K562 (cell line): ENCODE results near the gene DPH7. TPM values are rescaled to one million over a fixed set of nuclear protein-coding genes. Genes with fewer than 3 reads are reported as not detected.

Source experiments
- ATAC-seq: fragments of 200-7000 bp; cut with Tn5 transposase; 3 replicates; pipeline ENCODE4 v1.9.1; 2020; ENCODE audit warnings: moderate library complexity
- BruUV-seq: library from RNA; stranded (reverse); fragments of 400-500 nt; replicated peaks from 2 replicates; lab custom pipeline; 2021; lab: Mats Ljungman, UMichigan
- CTCF ChIA-PET: fragments of 300-600 bp; formaldehyde crosslinking; extraction: SDS; loops from one replicate; lab custom pipeline; 2021; ENCODE audit warnings: low intra/inter-chr PET ratio; lab: Yijun Ruan, JAX
- POLR2A ChIA-PET: fragments of 300-600, 350-650 bp; sonication (Branson Sonifier 250); formaldehyde crosslinking; extraction: SDS; loops from one replicate; lab custom pipeline; 2021; ENCODE audit warnings: antibody characterized with exemption, inconsistent platforms; lab: Yijun Ruan, JAX
- DNase-seq, 4 experiments: peaks; one replicate each; pipeline versions ENCODE4 v3.0.0 to v3.0.0-alpha.2; 2011 to 2018; ENCODE audit warnings: low spot score in 3 of 4, mixed read lengths in 3 of 4; ENCODE audit errors: extremely low read depth in 1 of 4
- FAIRE-seq: peaks from 2 replicates; lab custom pipeline; 2011; peaks lifted over from hg19 to GRCh38; lab: Jason Lieb, UNC
- H2AFZ ChIP-seq: 2 replicates; pipeline ENCODE4 v1.6.0; 2011; ENCODE audit warnings: low read depth, low read length, control low read depth, inconsistent platforms
- H3K27ac ChIP-seq: fragments of 200-600 bp; 3 replicates; pipeline ENCODE4 v1.8.0; 2011; ENCODE audit warnings: low read depth, mild to moderate bottlenecking, control low read depth, inconsistent platforms, low read length, moderate library complexity, mixed read lengths; ENCODE audit errors: extremely low read depth
- H3K27me3 ChIP-seq, 2 experiments: fragments of 300-600 bp in 1 of 2; 2 replicates in 1 of 2; 3 replicates in 1 of 2; pipeline versions ENCODE4 v1.6.0 to v1.8.0; 2011; ENCODE audit warnings: inconsistent platforms in 2 of 2, low read length in 2 of 2, mild to moderate bottlenecking in 1 of 2, mixed read lengths in 1 of 2, moderate library complexity in 1 of 2; ENCODE audit not compliant: control insufficient read depth in 2 of 2, insufficient read depth in 2 of 2
- H3K36me3 ChIP-seq: fragments of 300-600 bp; 3 replicates; pipeline ENCODE4 v1.8.0; 2011; ENCODE audit warnings: mild to moderate bottlenecking, low read length, inconsistent platforms; ENCODE audit not compliant: control insufficient read depth, insufficient read depth
- H3K4me1 ChIP-seq, 2 experiments: fragments of 200-600 bp in 1 of 2; replicated peaks in 1 of 2; 2 replicates in 1 of 2; 3 replicates in 1 of 2; pipeline versions ENCODE4 v1.5.1 to v1.8.0; 2011; ENCODE audit warnings: inconsistent platforms in 2 of 2, low read length in 2 of 2, mild to moderate bottlenecking in 1 of 2, mixed read lengths in 1 of 2, moderate library complexity in 1 of 2; ENCODE audit not compliant: control insufficient read depth in 2 of 2, insufficient read depth in 2 of 2
- H3K4me2 ChIP-seq: 2 replicates; pipeline ENCODE4 v1.6.1; 2011; ENCODE audit warnings: low read length, control low read depth, inconsistent platforms, mixed read lengths; ENCODE audit not compliant: insufficient read depth
- H3K4me3 ChIP-seq: fragments of 200-600 bp; sonication (generic), shearing (Covaris generic); 2 replicates; pipeline ENCODE4 v1.5.1; 2016; ENCODE audit warnings: control low read depth, inconsistent platforms
- H3K79me2 ChIP-seq: fragments of 200-600 bp; 3 replicates; pipeline ENCODE4 v1.8.0; 2011; ENCODE audit warnings: low read length, inconsistent platforms; ENCODE audit not compliant: control insufficient read depth, insufficient read depth
- H3K9ac ChIP-seq, 2 experiments: 2 replicates each; pipeline versions ENCODE4 v1.6.0 to v1.6.1; 2011; ENCODE audit warnings: low read depth in 2 of 2, low read length in 2 of 2, control low read depth in 1 of 2, inconsistent platforms in 1 of 2, mild to moderate bottlenecking in 1 of 2, mixed read lengths in 1 of 2; ENCODE audit not compliant: insufficient read depth in 1 of 2
- H3K9me1 ChIP-seq: one replicate; pipeline ENCODE4 v1.6.0; 2011; ENCODE audit warnings: inconsistent platforms, mild to moderate bottlenecking, low read length, moderate library complexity; ENCODE audit not compliant: control insufficient read depth, insufficient read depth
- H3K9me3 ChIP-seq: replicated peaks from 2 replicates; pipeline ENCODE4 v1.5.1; 2011; ENCODE audit warnings: low read depth, low read length, inconsistent platforms; ENCODE audit not compliant: control insufficient read depth, insufficient read depth
- H4K20me1 ChIP-seq: replicated peaks from 2 replicates; pipeline ENCODE4 v1.6.1; 2011; ENCODE audit warnings: low read length, inconsistent platforms, mixed read lengths; ENCODE audit not compliant: control insufficient read depth, insufficient read depth
- ASH1L ChIP-seq: fragments of 450-650 bp; IDR thresholded peaks from 2 replicates; pipeline ENCODE4 v1.6.1; 2018; ENCODE audit warnings: borderline replicate concordance, mild to moderate bottlenecking, low read depth; ENCODE audit not compliant: partially characterized antibody
- COPS2 ChIP-seq: fragments of 450-650 bp; conservative IDR thresholded peaks from 2 replicates; pipeline ENCODE4 v1.6.1; 2016; ENCODE audit warnings: mild to moderate bottlenecking, moderate library complexity
- E2F3 ChIP-seq: fragments of 250-450 bp; sonication (Bioruptor Pico); IDR thresholded peaks from 2 replicates; pipeline ENCODE4 v1.4.0; 2020; ENCODE audit warnings: mild to moderate bottlenecking
- HIVEP1 ChIP-seq: fragments of 250-450 bp; sonication (Bioruptor Pico); IDR thresholded peaks from 2 replicates; pipeline ENCODE4 v1.4.0; 2020; ENCODE audit warnings: mild to moderate bottlenecking
- POLR2A ChIP-seq: fragments of 450-650 bp; conservative IDR thresholded peaks from 2 replicates; pipeline ENCODE4 v1.6.1; 2016
- POLR3G ChIP-seq: IDR thresholded peaks from 2 replicates; pipeline ENCODE4 v1.6.1; 2011; ENCODE audit not compliant: insufficient read length, insufficient replicate concordance; ENCODE audit errors: extremely low read depth
- ZBTB40 ChIP-seq, 2 experiments: fragments of 450-650 bp in 1 of 2; sonication (generic) in 1 of 2; formaldehyde crosslinking in 1 of 2; IDR thresholded peaks; 2 replicates each; pipeline versions ENCODE4 v1.7.1 to v1.9.0; 2016 to 2022; ENCODE audit warnings: inconsistent platforms in 1 of 2, mild to moderate bottlenecking in 1 of 2, missing genetic modification reagents in 1 of 2
- WGBS: fragments of 100-300 bp; shearing (Covaris generic); methylation state at CpG from one replicate; pipeline ENCODE4 v1.1.6; 2016; ENCODE audit warnings: low coverage, mixed read lengths; ENCODE audit not compliant: insufficient coverage; ENCODE audit errors: missing lambda C conversion rate; 5-methylcytosine and 5-hydroxymethylcytosine counted together
- in situ Hi-C: fragments of 300-500 bp; cut with MboI; formaldehyde crosslinking; loops from 4 replicates; pipeline ENCODE4 v1.15.0; 2018; ENCODE audit warnings: inconsistent platforms, mixed read lengths
- intact Hi-C: fragments of 100-400 bp; cut with micrococcal nuclease; formaldehyde crosslinking; loops from 2 replicates; pipeline ENCODE4 v1.14.2; 2022
- polyA plus RNA-seq, 8 experiments: library from polyadenylated mRNA; depleted of rRNA in 4 of 8; stranded (reverse) in 5 of 8; unstranded in 3 of 8; fragments of >200 nt; fragmentation: Nextera tagmentation in 2 of 8; fragmentation: Illumina TruSeq in 1 of 8; extraction: Ambion mirVana in 2 of 8; extraction: Trizol in 1 of 8; gene quantifications; 2 replicates each; pipeline versions ENCODE4 v1.2.1 to v1.2.3, GENCODE V29; 2011 to 2014; ENCODE audit warnings: inconsistent platforms in 1 of 8, missing spikeins in 1 of 8
- total RNA-seq, 7 experiments: library from RNA; depleted of rRNA in 6 of 7; stranded (reverse); fragments of >200 nt in 6 of 7; fragmentation: Illumina TruSeq in 2 of 7; extraction: Trizol in 2 of 7; gene quantifications; 2 replicates each; pipeline versions ENCODE4 v1.2.1 to v1.2.3, GENCODE V29; 2011 to 2021; ENCODE audit warnings: low replicate concordance in 1 of 7
- TF ChIP-seq, protein P1 (sequence below): sonication (generic); formaldehyde crosslinking; IDR thresholded peaks from 2 replicates; pipeline ENCODE4 v1.8.0; 2023; ENCODE audit warnings: missing genetic modification reagents, mild to moderate bottlenecking, borderline replicate concordance

The DPH7 gene
- total and polyA plus RNA-seq, 9 of the 15 experiments (the other 6 are each of a cell fraction or from before 2014, with no cell fraction given) = 13.9 to 68.6 (median 41.3) TPM

- no peak for ATAC-seq
- BruUV-seq = TSS peak; percentile 75
- H3K9ac ChIP-seq = peak overlapping the region; percentile 43 to 79; a peak in 3 of 4 replicates
- H2AFZ ChIP-seq = no peak overlapping the region
- peak overlapping the region; percentile 68 for H3K4me3 ChIP-seq
- peak overlapping the region; percentile 93 for H3K4me2 ChIP-seq
- no peaks in the 10 kb centered on the region for H3K9me1 ChIP-seq
- H4K20me1 ChIP-seq = peaks cover 4% of the 10 kb centered on the region
- no peak for DNase-seq
- intact Hi-C loops (loop anchor here (5.0 kb wide), 1 partner anchor 47 kb away; no protein-coding TSS in a partner anchor), in situ Hi-C loops (no loop called here)
- H3K4me1 ChIP-seq = peaks cover 29 to 38% of the 10 kb centered on the region in 2 experiments
- H3K9me3 ChIP-seq = no peaks in the 10 kb centered on the region
- 40% methylated on average over 4 of the region's 4 CpGs for WGBS
- peaks cover 49% of the 10 kb centered on the region for H3K36me3 ChIP-seq
- ChIA-PET POLR2A (interaction anchor here (0.7 to 1.7 kb wide), 5 partner anchors 8 to 20 kb away, joined by 3 to 11 read pairs (median 5); no protein-coding TSS in a partner anchor), CTCF (no interaction called here)
- no peaks in the 10 kb centered on the region for H3K27me3 ChIP-seq
- peak overlapping the region; percentile 69; the same call in 2 of the 3 replicates for H3K27ac ChIP-seq
- H3K79me2 ChIP-seq = peaks cover 78% of the 10 kb centered on the region
- no peak for FAIRE-seq
- TF ChIP-seq POLR3G (no peak), E2F3 (CRISPR knock-in tag) (no peak), COPS2 (no peak), POLR2A (0 out of 2 replicates have a peak, but pooled peaks have one; percentile 1), ASH1L (no peak), HIVEP1 (CRISPR knock-in tag) (no peak), ZBTB40 (IDR thresholded peaks at IDR 0.05) (0 out of 2 replicates have a peak, but pooled peaks have one; percentile 13), ZBTB40 (CRISPR knock-in tag; IDR thresholded peaks at IDR 0.05) (no peak)
- TF ChIP-seq, protein P1, sequence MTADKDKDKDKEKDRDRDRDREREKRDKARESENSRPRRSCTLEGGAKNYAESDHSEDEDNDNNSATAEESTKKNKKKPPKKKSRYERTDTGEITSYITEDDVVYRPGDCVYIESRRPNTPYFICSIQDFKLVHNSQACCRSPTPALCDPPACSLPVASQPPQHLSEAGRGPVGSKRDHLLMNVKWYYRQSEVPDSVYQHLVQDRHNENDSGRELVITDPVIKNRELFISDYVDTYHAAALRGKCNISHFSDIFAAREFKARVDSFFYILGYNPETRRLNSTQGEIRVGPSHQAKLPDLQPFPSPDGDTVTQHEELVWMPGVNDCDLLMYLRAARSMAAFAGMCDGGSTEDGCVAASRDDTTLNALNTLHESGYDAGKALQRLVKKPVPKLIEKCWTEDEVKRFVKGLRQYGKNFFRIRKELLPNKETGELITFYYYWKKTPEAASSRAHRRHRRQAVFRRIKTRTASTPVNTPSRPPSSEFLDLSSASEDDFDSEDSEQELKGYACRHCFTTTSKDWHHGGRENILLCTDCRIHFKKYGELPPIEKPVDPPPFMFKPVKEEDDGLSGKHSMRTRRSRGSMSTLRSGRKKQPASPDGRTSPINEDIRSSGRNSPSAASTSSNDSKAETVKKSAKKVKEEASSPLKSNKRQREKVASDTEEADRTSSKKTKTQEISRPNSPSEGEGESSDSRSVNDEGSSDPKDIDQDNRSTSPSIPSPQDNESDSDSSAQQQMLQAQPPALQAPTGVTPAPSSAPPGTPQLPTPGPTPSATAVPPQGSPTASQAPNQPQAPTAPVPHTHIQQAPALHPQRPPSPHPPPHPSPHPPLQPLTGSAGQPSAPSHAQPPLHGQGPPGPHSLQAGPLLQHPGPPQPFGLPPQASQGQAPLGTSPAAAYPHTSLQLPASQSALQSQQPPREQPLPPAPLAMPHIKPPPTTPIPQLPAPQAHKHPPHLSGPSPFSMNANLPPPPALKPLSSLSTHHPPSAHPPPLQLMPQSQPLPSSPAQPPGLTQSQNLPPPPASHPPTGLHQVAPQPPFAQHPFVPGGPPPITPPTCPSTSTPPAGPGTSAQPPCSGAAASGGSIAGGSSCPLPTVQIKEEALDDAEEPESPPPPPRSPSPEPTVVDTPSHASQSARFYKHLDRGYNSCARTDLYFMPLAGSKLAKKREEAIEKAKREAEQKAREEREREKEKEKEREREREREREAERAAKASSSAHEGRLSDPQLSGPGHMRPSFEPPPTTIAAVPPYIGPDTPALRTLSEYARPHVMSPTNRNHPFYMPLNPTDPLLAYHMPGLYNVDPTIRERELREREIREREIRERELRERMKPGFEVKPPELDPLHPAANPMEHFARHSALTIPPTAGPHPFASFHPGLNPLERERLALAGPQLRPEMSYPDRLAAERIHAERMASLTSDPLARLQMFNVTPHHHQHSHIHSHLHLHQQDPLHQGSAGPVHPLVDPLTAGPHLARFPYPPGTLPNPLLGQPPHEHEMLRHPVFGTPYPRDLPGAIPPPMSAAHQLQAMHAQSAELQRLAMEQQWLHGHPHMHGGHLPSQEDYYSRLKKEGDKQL = no peak
Observed at GRCh38 chr9:137620048-137620405, 41.3 kb upstream of the DPH7 start.
